Nucleus accumbens (tissue), 56 donors: ENCODE results near the gene NAALADL2.

Experiments
- DNase-seq, 56 donors: peaks; one replicate each; lab custom pipeline; 2025; lab: John Stamatoyannopoulos, UW

The NAALADL2 gene

GRCh38 chr3:174859114-174859735 lies at the start of gene NAALADL2:
Gene NAALADL2 (plus strand): TSS chr3:174859334.
- DNase-seq: no peak

DNA sequence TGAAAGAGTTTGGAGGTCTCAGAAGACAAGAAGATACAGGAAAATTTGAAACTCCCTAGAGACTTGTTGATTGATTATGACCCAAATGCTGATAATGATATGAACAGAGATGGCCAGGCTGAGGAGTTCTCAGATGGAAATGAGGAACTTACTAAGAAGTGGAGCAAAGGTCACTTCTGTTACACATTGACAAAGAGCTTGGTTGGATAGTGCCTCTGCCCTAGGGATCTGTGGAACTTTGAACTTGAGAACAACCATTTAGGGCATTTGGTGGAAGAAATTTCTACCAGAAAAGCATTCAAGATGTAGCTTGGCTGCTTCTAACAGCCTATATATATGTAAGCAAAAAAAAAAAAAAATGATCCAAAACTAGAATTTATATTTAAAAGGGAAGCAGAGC lies 48.9 kb upstream of the NAALADL2 start:
- DNase-seq: no peak

DNA sequence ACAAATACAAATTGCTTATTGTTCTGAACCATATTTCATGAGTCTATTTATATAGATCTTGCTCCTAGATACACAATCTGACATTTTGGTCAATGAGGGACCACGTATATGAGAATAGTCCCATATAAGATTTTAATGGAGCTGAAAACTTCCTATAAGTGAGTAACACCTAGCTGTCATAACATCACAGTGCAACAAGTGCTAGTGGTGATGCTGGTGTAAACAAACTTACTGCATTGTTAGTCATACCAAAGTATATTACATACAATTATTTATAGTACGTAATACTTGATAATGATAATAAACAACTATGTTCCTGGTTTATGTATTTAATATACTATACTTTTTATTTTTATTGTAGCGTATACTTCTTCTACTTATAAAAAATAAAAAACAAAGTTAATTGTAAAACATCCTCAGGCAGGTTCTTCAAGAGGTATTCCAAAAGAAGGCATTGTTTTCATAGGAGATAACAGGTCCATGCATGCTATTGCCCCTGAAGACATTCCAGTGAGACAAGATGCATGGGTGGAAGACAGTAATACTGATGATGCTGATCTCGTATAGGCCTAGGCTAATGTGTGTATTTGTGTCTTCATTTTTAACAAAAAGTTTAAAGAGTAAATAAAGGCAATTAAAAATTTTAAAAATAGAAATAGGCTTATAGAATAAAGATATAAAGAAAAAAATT lies 46.8 kb upstream of the NAALADL2 start:
- DNase-seq: no peak

DNA sequence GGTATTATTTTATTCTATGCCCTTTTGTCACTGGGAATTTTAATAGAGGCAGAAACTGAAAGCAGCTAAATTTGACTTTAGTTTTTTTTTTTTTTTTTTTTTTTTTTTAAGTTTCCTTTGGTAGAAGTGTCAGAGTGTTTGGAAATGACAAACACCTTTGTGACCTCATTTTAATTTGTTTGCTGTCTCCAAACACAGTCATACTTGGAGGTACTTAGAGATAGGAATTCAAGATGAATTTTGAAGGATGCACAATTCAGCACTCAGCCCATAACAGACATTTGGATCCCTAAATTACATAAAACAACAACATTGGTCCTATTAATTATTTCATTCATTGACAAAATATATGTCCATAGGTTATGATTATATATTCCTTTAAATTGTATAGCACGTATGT lies 43.4 kb upstream of the NAALADL2 start:
- DNase-seq: no peak

- no peak for DNase-seq
Observed at GRCh38 chr3:174820885-174821284, 38.2 kb upstream of the NAALADL2 start.

- peak in 2 of 56 donors; percentile 1 to 9 for DNase-seq
Observed at GRCh38 chr3:174821477-174821876, 37.7 kb upstream of the NAALADL2 start.

DNA sequence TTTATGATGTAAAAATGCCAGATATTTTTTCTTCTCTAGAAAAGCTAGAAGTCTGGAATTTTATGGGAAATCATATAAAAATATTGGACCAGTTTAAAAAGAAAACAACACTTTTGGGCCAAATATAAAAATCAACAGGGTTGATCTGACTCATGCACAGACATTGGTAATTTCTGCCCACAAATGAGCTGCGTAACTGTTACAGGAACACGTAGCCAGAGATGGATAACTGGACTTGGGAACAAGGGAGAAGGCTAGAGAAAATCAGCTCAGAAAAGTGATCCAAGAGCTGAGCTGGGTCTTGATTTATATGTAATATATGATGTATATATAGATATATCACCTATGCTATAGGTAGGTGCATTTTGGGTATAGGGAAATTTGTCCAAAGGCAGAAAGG lies 36.8 kb upstream of the NAALADL2 start:
- no peak for DNase-seq

GRCh38 chr3:174826069-174826468 lies 33.1 kb upstream of the NAALADL2 start:
- DNase-seq: no peak

DNA sequence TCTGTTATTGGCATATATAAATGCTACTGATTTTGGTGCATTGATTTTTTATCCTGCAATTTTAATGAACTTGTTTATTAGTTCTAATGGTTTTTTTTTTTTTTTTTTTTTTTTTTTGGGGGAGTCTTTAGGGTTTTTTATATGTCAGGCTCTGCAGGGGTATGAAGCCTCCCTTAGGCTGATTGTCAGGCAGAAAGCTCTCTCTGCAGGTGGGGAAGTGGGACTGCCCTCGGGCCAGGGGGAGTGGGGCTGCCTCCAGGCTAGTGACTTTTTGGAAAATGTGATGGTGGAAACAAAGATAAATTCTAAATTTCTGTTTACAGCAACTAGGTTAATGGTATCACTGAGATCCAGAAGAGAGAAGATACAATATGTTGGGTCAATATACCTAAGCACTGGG lies 14.4 kb upstream of the NAALADL2 start:
- DNase-seq: no peak

- DNase-seq: no peak
Observed at GRCh38 chr3:174846055-174846454, 13.1 kb upstream of the NAALADL2 start.

DNA sequence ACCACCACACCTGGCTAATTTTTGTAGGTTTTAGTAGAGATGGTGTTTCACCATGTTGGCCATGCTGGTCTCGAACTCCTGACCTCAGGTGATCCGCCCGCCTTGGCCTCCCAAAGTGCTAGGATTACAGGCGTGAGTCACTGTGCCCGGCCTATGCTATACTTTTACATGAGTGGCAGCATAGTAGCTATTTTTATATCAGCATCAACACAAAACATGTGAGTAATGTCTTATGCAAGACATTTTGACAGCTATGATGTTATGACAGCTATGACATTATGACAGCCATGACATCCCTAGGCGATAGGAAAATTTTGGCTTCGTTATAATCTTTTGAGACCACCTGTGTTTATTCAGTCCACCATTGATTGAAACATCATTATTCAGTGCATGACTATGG lies 4.1 kb upstream of the NAALADL2 start:
- DNase-seq: no peak

GRCh38 chr3:174857301-174857700 lies 1.8 kb upstream of the NAALADL2 start:
- DNase-seq: no peak

- no peak for DNase-seq
Observed at GRCh38 chr3:174858353-174858752, 781 bp upstream of the NAALADL2 start.

DNA sequence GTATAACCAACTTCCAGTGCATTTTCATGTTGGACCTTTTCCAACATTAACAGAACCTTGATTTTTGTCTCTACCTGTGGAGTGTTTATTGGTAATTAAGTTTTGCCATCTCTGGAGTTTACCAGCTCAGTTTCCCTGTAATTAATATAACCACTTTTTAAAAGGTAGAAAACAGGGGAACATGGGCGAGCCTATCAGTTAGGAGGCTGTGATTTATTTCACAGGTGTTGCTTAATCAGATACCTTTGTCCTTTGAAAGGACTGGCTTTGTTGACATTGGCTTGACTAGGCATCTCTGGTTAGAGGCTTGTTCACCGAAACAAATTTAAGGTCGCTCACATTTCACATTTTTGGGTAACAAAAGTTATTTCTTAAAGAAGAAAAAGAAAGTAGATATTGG lies 622 bp downstream of the NAALADL2 start:
- DNase-seq: no peak

DNA sequence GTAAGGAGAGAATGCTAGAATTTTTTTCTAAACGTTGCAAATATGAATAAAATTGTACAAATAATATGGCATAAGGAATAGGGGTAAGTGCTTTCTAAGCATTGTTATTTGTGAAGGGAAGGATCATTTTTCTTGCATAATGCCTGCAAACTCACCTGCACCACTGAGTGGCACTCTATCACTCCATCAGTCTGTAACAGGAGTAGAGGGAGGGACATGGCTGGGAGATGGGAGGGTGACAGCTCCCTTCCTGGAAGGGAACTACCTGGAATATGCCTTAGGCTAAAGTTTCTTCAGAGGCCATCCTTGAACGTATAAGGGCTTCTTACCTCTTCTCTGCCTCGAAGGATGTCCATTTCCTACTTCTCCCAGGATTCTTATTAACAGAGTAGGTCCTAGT lies 3.0 kb downstream of the NAALADL2 start:
- no peak for DNase-seq

- no peak for DNase-seq
Observed at GRCh38 chr3:174862666-174863065, 3.5 kb downstream of the NAALADL2 start.

GRCh38 chr3:174863488-174863887 lies 4.4 kb downstream of the NAALADL2 start:
- no peak for DNase-seq

DNA sequence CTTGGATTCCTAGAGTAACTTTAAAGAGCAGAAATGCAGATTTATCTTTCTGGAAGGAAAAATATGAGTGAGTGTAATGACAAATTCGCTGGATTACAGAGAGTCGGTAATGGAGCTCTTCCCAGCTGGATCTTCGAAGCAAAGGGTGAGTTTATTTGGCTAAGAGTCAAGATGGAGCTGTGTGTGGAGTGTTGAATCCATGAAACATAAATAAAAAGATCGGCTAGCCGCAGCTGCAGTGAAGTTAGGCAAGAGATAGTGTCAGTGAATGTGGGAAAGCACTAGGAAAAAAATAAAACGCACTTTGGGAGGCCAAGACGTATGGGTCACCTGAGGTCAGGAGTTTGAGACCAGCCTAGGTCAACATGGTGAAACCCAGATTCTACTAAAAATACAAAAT lies 10.3 kb downstream of the NAALADL2 start:
- no peak for DNase-seq

GRCh38 chr3:174873832-174874657 lies 14.9 kb downstream of the NAALADL2 start:
- DNase-seq: no peak

DNA sequence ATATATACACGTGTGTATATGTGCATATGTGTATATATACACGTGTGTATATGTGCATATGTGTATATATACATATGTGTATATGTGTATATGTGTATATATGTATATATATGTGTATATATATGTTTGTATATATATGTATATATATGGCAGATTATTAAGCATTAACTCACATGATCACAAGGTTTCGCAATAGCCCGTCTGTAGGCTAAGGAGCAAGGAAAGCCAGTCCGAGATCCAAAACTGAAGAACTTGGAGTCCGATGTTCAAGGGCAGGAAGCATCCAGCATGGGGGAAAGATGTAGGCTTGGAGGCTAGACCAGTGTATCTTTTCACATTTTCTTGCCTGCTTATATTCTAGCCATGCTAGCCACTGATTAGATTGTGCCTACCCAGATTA lies 23.7 kb downstream of the NAALADL2 start:
- no peak for DNase-seq

- no peak for DNase-seq
Observed at GRCh38 chr3:174883881-174884675, 24.9 kb downstream of the NAALADL2 start.
